Right lobe of liver (tissue), 4 donors: ENCODE measurements around the gene HHAT.

ENCODE experiments used
- POLR2A ChIP-seq: fragments of 450-650 bp; IDR thresholded peaks from one replicate; pipeline ENCODE4 v1.6.1; 2017; ENCODE audit warnings: antibody characterized with exemption, mild to moderate bottlenecking
- TF ChIP-seq, protein P1 (sequence below), 4 donors: fragments of 200-600 bp in 3 of 4; fragments of 450-650 bp in 1 of 4; IDR thresholded peaks; one replicate each; pipeline versions ENCODE4 v1.5.1 to v1.8.0; 2016 to 2022; ENCODE audit warnings: antibody characterized with exemption in 4 of 4, mild to moderate bottlenecking in 2 of 4
- donor health status: DM: no; HTN: no; CAD: no.
- donor health status: DM: no; HTN: no; CAD: no.
- donor health status: DM: no; HTN: yes; CAD: no.

DNA sequence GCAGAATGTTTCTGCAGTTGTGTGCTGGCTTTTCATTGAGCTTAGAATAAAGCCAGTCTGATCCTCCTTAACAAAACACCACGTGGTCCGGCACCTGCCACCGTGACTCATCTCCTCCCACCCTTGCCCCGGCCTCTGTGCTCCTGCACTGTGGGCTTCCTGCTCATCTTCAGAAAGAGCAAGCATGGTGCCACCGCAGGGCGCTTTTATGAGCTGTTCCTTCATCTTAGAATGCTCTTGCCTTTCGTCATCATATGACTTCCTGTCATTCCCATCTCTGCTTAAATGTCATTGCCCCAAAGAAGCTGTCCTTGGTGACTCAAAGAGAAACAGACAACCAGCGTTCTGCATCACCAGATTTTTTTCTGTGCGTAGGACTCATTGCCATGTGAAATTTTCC is 117.8 kb downstream of the HHAT start:
- no peak for TF ChIP-seq POLR2A
- TF ChIP-seq, protein P1, sequence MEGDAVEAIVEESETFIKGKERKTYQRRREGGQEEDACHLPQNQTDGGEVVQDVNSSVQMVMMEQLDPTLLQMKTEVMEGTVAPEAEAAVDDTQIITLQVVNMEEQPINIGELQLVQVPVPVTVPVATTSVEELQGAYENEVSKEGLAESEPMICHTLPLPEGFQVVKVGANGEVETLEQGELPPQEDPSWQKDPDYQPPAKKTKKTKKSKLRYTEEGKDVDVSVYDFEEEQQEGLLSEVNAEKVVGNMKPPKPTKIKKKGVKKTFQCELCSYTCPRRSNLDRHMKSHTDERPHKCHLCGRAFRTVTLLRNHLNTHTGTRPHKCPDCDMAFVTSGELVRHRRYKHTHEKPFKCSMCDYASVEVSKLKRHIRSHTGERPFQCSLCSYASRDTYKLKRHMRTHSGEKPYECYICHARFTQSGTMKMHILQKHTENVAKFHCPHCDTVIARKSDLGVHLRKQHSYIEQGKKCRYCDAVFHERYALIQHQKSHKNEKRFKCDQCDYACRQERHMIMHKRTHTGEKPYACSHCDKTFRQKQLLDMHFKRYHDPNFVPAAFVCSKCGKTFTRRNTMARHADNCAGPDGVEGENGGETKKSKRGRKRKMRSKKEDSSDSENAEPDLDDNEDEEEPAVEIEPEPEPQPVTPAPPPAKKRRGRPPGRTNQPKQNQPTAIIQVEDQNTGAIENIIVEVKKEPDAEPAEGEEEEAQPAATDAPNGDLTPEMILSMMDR (IDR thresholded peaks at IDR 0.05) = no peak
